Activated T-cell treated with anti-CD3 and anti-CD28 coated beads, Interleukin-2, amount 50 U/mL, for 4 hours (primary cell): ENCODE results near the gene CHST11. TPM values are rescaled to one million over a fixed set of nuclear protein-coding genes. Genes with fewer than 3 reads are reported as not detected.
"Not testable (repeated sequence)": the region's sequence is repeated elsewhere in the genome, so short reads cannot be mapped to it uniquely, and the experiment has no call there.

Experiments used
- ATAC-seq, 2 donors: fragments of 200-7000 bp; cut with Tn5 transposase; one replicate each; pipeline ENCODE4 v1.10.0; 2021
- DNase-seq: peaks from one replicate; pipeline ENCODE4 v3.0.0-alpha.2; 2020
- H3K27me3 Mint-ChIP-seq: one replicate; pipeline ENCODE4 v1.8.0; 2021; ENCODE audit warnings: low read depth, mixed read lengths
- H3K36me3 Mint-ChIP-seq: one replicate; pipeline ENCODE4 v1.8.0; 2022; ENCODE audit warnings: mixed read lengths; ENCODE audit not compliant: insufficient read depth
- H3K4me1 Mint-ChIP-seq: one replicate; pipeline ENCODE4 v1.8.0; 2021; ENCODE audit warnings: low read depth, mixed read lengths
- H3K4me3 Mint-ChIP-seq: one replicate; pipeline ENCODE4 v1.8.0; 2021; ENCODE audit warnings: mild to moderate bottlenecking, moderate library complexity, mixed read lengths
- H3K9me3 Mint-ChIP-seq: one replicate; pipeline ENCODE4 v1.8.0; 2021; ENCODE audit warnings: mixed read lengths
- total RNA-seq, 3 donors: library from RNA; stranded (reverse); gene quantifications; one replicate each; pipeline ENCODE4 v1.2.1, GENCODE V29; 2021

Gene CHST11
- total RNA-seq, 3 donors from 2014 or later: 40.5 to 70.7 (median 61.7) TPM

DNA sequence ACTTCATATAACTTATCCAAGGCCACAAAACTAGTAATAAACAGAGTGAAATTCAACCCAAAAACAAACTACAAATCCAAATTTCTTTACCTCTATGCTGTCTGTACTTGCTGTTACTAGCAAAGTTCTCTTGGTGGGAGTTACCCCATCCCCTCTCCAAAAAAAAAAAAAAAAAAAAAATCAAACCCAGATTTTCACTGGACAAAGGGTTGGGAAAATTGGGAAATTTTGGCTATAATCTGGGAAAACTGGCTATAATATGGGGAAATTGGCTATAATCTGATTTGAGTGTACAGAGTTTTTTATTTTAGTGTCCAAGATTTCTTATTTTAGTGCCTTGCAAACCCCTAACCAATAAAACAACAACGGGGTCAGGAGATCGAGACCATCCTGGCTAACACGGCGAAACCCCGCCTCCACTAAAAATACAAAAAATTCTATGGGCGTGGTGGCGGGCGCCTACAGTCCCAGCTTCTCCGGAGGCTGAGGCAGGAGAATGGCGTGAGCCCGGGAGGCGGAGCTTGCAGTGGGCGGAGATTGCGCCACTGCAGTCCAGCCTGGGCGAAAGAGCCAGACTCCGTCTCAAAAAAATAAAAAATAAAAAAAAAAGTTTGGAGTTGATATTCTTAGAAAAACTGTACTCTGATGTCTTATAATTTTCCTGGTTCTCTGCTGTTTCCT, 148.4 kb downstream of the CHST11 start:
- Mint-ChIP-seq H3K27me3 (no peaks in the 10 kb centered on the region), H3K9me3 (no peaks in the 10 kb centered on the region), H3K4me1 (peaks cover 73% of the 10 kb centered on the region), H3K4me3 (no peak overlapping the region), H3K36me3 (peaks cover 34% of the 10 kb centered on the region)
- ATAC-seq: no peak
- DNase-seq: no peak

DNA sequence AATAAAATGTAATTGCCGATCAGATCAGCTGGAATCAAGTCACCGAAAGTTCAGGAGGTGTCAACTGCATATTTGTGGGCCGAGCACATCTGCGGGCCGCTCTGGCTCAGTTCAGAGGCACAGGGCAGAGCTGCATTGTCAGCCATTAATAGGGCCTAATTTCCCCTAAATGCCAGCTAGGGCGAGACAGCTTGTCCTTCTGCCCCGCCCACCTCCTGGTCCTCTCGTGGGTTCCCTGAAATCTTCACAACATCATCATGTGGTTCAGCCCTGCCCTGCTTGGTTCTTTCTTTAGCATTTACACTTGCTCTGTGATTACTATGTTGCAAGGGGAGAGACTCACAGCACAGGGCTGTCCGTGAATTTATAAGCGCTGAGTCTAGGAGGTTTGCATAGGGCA, 148.9 kb downstream of the CHST11 start:
- no peak overlapping the region for H3K4me3 Mint-ChIP-seq
- H3K4me1 Mint-ChIP-seq: peaks cover 67% of the 10 kb centered on the region
- H3K36me3 Mint-ChIP-seq: peaks cover 34% of the 10 kb centered on the region
- ATAC-seq (no peak), DNase-seq (no peak)
- H3K9me3 Mint-ChIP-seq: no peaks in the 10 kb centered on the region
- H3K27me3 Mint-ChIP-seq: no peaks in the 10 kb centered on the region

DNA sequence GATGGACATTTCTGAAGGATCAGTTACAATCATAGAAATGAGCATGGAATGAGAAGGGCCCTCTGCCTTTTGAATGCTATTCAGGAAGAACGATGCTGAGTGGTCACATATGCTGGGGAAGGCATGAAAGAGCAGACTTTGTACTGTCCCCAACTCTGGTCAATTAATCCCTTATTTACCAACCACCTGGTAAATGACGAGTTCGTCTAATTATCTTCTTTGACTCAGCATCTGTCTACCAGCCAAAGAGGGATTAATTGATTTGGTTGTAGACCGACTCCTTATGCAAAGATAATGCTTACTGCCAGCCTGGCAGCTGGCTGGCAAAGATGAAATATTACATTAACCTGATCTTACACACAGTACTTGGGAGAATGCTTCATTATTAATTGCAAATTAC, 152.2 kb downstream of the CHST11 start:
- Mint-ChIP-seq H3K9me3 (no peaks in the 10 kb centered on the region), H3K27me3 (no peaks in the 10 kb centered on the region), H3K36me3 (peaks cover 21% of the 10 kb centered on the region), H3K4me1 (peaks cover 49% of the 10 kb centered on the region), H3K4me3 (no peak overlapping the region)
- no peak for ATAC-seq
- DNase-seq: no peak

DNA sequence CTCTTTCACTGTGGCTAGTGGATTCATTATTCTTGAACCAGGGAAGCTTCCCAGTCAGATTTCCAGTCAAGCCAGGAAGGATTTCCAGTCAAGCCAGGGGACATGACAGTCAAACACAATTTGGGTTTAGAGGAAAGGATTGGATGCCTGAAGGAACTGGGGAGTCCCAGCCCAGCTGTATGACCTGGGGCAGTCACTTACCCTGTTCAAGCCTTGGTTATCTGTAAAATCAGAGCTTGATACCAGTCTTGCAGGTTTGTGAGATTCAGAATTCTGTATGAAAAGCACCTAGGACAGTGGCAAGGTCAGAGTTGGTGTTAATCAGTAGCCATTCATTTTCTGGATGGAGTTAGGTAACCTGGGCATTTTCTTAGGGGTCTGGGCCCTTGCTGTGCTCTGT, 152.7 kb downstream of the CHST11 start:
- no peak for ATAC-seq
- Mint-ChIP-seq H3K4me3 (no peak overlapping the region), H3K36me3 (peaks cover 22% of the 10 kb centered on the region), H3K27me3 (no peaks in the 10 kb centered on the region), H3K9me3 (no peaks in the 10 kb centered on the region), H3K4me1 (peaks cover 45% of the 10 kb centered on the region)
- DNase-seq: no peak

DNA sequence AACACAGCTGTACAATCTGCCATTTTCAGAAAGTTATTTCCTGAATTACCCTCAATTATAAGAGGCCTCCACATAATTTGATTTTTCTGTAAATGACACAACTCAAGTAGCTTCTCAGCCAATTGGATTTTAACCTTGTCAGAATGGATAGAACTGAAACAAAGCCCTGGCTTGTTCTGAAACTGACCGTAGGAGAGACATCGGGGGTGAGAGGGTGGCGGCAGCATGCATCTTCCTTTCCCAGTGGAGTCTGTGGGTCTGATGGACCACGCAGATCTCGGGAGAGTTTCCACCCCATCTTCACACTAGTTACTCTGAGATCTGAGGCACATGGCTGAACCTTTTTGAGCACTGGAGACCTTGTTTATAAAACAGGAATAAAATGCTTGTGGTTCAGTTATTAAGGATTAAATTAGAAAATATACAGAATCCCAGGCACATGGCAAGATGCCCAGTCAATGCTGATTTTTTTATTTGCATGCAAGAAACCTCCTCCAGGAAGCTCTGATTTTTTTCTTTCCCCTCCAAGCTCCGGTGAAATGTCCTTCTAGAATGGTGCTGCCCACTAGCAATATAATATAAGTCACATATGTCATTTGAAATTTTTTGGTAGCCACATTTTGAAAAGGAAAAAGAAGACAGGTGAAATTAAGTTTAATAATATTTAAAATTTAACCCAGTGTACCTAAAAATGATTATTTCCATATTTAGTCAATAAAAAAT, 153.9 kb downstream of the CHST11 start:
- ATAC-seq (no peak), DNase-seq (no peak)
- H3K27me3 Mint-ChIP-seq: no peaks in the 10 kb centered on the region
- H3K4me3 Mint-ChIP-seq: no peak overlapping the region
- peaks cover 22% of the 10 kb centered on the region for H3K36me3 Mint-ChIP-seq
- H3K9me3 Mint-ChIP-seq: no peaks in the 10 kb centered on the region
- peaks cover 41% of the 10 kb centered on the region for H3K4me1 Mint-ChIP-seq

DNA sequence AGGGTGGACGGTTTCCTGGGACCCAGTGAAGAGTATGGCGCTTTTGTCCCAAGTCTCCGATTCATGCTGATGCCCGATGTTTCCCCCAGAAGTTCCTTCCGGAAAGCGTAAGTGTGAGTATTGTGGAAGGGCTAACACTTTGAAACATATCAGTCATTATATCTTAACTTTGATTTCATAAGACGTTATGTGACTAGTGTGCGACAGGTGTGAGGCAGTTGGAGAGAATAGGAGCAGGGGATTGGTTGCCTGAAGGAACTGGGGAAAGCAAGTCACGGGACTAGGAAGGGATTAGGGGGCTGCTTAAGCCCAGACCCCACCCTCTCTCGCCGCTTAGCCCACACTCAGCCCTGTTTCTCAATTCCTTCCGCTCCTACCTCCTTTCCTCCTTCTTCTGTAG, 154.9 kb downstream of the CHST11 start:
- Mint-ChIP-seq H3K9me3 (no peaks in the 10 kb centered on the region), H3K27me3 (no peaks in the 10 kb centered on the region), H3K4me1 (peaks cover 34% of the 10 kb centered on the region), H3K4me3 (no peak overlapping the region), H3K36me3 (peaks cover 18% of the 10 kb centered on the region)
- ATAC-seq: no peak
- no peak for DNase-seq

DNA sequence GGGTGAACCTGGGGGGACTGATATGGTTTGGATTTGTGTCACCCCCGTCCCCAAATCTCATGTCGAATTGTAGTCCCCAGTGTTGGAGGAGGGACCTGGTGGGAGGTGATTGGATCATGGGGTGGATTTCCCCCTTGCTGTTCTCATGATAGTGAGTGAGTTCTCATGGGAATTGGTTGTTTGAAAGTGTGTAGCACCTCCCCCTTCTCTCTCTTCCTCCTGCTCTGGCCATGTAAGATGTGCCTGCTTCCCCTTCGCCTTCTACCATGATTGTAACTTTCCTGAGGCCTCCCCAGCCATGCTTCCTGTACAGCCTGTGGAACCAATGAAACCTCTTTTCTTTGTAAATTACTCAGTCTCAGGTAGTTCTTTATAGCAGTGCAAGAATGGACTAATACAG, 156.6 kb downstream of the CHST11 start:
- peaks cover 11% of the 10 kb centered on the region for H3K36me3 Mint-ChIP-seq
- ATAC-seq, H3K9me3 Mint-ChIP-seq, DNase-seq, H3K27me3 Mint-ChIP-seq, H3K4me3 Mint-ChIP-seq: not testable (repeated sequence)
- H3K4me1 Mint-ChIP-seq: peaks cover 30% of the 10 kb centered on the region

DNA sequence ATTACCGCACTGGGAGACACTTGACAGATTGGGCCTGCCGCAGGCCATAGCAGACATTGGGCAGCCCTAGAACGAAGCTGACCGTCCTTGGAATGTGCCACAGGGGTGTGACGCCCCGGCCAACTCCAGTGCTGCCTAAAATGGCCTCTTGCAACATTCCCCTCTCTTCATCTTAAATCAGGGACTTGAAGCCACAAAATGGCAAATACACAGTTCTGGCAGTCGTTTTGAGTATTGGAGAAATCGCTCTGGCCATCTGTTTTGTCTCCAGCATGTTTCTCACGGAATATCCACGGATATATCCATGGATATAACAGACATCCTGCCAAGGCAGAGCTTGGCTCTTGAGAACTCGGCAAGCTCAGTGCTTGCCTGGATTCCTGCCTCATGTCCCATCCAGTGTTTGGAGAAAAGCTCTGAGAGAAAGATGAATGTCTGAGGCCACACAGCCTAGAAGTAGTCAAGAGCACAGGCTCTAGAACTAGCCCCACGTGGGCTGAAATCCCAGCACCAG, 158.4 kb downstream of the CHST11 start:
- H3K4me3 Mint-ChIP-seq: no peak overlapping the region
- no peaks in the 10 kb centered on the region for H3K27me3 Mint-ChIP-seq
- H3K9me3 Mint-ChIP-seq: no peaks in the 10 kb centered on the region
- H3K4me1 Mint-ChIP-seq: peaks cover 30% of the 10 kb centered on the region
- ATAC-seq (no peak), DNase-seq (no peak)
- H3K36me3 Mint-ChIP-seq: peaks cover 15% of the 10 kb centered on the region

DNA sequence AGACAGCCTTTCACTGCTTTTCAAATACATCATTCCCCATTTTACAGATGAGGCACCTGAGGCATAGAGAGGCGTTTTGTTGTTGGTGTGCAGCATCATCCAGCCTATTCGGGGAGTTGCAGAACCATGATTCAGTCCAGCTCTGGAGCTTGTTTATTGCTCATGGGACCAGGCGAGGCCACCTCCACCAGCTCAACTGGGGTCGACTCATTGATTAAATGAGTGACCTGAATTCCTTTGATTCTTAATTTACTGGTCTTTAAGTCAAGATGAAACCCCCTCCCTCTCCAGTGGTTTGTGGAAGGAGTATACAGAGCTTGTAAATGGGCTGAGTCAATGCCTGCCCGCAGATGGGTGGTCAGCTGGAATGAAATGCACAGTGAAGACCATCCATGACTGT, 161.9 kb downstream of the CHST11 start:
- H3K27me3 Mint-ChIP-seq: no peaks in the 10 kb centered on the region
- no peak for ATAC-seq
- H3K4me3 Mint-ChIP-seq: no peak overlapping the region
- peaks cover 27% of the 10 kb centered on the region for H3K4me1 Mint-ChIP-seq
- peaks cover 13% of the 10 kb centered on the region for H3K36me3 Mint-ChIP-seq
- H3K9me3 Mint-ChIP-seq: no peaks in the 10 kb centered on the region
- DNase-seq: no peak

DNA sequence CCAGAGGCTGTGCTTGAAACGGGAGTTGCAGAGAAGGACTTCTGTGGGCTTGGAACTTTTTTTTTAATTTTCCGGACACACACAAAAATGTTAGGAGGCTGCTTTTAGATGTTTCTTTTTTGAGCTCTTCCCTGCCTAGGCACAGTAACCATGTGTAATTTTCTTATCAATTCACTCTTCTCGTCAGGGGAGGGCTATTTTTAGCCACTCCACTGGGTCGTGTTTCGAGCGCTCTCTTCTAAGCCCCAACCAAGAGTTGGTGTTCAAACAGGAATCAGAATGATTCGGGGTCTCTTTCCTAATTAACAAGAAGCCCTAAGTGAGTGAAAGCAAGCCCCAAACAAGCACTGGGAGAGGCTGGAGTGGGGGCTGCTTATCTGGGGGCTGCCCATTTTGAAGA, 162.6 kb downstream of the CHST11 start:
- ATAC-seq (no peak), DNase-seq (no peak)
- no peaks in the 10 kb centered on the region for H3K27me3 Mint-ChIP-seq
- no peak overlapping the region for H3K4me3 Mint-ChIP-seq
- H3K4me1 Mint-ChIP-seq: peaks cover 32% of the 10 kb centered on the region
- no peaks in the 10 kb centered on the region for H3K9me3 Mint-ChIP-seq
- peaks cover 14% of the 10 kb centered on the region for H3K36me3 Mint-ChIP-seq

DNA sequence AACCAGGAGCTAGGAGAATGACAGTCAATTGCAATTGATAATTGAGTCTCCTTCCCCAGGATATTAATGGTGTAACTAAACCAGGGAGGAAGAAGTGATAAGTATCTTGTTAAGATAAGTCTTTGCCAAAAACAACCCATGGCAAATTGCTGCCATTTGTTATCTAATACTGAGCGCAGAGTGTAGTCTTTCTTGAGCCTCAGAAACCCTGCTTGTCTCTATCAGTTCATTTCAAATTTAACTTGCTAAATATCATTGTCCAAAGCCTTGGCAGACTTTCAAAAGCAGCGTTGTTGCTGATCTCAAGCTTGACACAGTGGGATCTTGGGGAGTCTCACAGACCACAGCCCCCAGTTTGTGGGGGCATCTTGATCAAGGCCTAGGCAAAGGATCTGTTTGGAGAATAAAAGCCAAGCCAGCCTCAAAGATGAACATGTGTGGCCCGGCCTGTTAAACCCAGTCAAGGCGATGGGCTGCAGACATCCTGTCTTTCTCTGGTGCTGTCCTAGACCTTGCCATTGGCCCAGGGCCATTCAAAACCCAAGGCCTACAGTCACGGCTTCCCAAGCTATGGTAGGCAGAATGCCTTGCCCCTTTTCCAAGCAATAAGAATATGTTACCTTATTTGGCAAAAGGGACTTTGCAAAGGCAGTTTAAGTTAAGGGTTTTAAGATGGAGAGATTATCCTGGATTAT, 164.2 kb downstream of the CHST11 start:
- H3K36me3 Mint-ChIP-seq: peaks cover 12% of the 10 kb centered on the region
- H3K4me1 Mint-ChIP-seq: peaks cover 33% of the 10 kb centered on the region
- ATAC-seq: no peak
- DNase-seq: no peak
- no peaks in the 10 kb centered on the region for H3K27me3 Mint-ChIP-seq
- H3K9me3 Mint-ChIP-seq: no peaks in the 10 kb centered on the region
- no peak overlapping the region for H3K4me3 Mint-ChIP-seq

DNA sequence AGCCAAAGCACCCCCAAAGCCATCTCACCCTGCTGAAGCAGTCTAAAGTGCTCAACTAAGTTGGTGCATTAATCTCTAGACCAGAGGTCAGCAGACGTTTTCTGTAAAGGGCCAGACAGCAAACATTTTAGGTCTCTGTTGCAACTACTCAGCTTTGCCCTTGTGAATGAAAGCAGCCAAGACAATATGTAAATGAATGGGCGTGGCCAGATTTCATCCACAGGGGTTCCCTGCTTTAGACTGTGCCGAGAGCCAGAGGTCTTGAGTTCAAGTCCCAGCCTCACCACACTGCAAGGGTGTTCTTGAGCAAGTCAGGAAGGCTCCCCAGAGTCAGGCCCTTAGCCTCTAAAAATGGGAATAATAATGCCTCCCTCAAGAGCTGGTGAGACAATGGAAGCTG, 166.2 kb downstream of the CHST11 start:
- ATAC-seq: no peak
- Mint-ChIP-seq H3K4me3 (no peak overlapping the region), H3K4me1 (peaks cover 36% of the 10 kb centered on the region), H3K27me3 (no peaks in the 10 kb centered on the region), H3K9me3 (no peaks in the 10 kb centered on the region), H3K36me3 (peaks cover 19% of the 10 kb centered on the region)
- DNase-seq: no peak

DNA sequence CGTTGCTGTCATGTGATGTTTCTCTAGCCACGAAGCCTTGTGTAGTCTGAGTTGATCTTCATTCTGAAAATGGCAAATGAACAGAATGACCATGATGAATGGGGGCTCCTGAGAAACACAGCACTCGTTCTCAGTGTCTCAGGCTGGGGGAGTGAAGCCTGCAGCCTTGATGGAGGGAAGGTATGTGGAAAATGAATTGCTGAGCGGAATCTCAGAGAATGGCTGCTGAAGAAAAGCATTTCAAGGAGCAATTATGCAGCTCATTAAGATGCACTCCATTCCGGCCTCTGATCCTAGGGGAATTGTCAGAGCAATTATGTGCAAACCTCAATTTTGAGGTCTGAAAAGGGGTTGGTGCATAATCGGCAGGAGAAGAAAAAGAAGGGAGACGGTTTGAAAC, 167.1 kb downstream of the CHST11 start:
- peaks cover 36% of the 10 kb centered on the region for H3K4me1 Mint-ChIP-seq
- H3K9me3 Mint-ChIP-seq: no peaks in the 10 kb centered on the region
- H3K36me3 Mint-ChIP-seq: peaks cover 18% of the 10 kb centered on the region
- ATAC-seq: no peak
- H3K27me3 Mint-ChIP-seq: no peaks in the 10 kb centered on the region
- no peak for DNase-seq
- H3K4me3 Mint-ChIP-seq: no peak overlapping the region

DNA sequence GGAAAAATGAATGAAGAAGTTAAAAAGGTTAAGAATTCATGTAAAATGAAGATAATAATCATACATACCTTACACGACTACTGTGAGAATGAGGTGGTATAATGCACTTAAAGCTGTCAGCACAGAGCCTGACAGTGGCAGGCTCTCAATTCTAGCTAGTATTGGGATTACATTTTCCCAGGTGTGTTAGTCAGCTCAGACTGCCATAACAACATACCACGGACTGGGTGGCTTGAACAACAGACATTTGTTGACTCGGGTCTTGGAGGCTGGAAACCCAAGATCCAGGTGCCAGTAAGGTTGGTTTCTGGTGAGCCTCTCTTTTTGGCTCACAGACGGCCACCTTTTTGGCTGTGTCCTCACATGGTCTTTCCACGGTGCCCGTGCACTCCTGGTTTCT, 167.8 kb downstream of the CHST11 start:
- H3K4me3 Mint-ChIP-seq: no peak overlapping the region
- ATAC-seq (no peak), DNase-seq (no peak)
- H3K9me3 Mint-ChIP-seq: no peaks in the 10 kb centered on the region
- H3K4me1 Mint-ChIP-seq: peaks cover 31% of the 10 kb centered on the region
- peaks cover 17% of the 10 kb centered on the region for H3K36me3 Mint-ChIP-seq
- H3K27me3 Mint-ChIP-seq: no peaks in the 10 kb centered on the region
